ENCODE results near the gene CLEC3B.
"Not testable (repeated sequence)": the region's sequence is repeated elsewhere in the genome, so short reads cannot be mapped to it uniquely, and the experiment has no call there.

Gene CLEC3B

GRCh38 chr3:45048244-45048643 is 22.1 kb downstream of the CLEC3B start:
- no peak for DNase-seq (ENCODE audit: low read depth)
- H3K4me3 ChIP-seq (ENCODE audit: low read length) = no peak overlapping the region
- TF ChIP-seq, protein P1, sequence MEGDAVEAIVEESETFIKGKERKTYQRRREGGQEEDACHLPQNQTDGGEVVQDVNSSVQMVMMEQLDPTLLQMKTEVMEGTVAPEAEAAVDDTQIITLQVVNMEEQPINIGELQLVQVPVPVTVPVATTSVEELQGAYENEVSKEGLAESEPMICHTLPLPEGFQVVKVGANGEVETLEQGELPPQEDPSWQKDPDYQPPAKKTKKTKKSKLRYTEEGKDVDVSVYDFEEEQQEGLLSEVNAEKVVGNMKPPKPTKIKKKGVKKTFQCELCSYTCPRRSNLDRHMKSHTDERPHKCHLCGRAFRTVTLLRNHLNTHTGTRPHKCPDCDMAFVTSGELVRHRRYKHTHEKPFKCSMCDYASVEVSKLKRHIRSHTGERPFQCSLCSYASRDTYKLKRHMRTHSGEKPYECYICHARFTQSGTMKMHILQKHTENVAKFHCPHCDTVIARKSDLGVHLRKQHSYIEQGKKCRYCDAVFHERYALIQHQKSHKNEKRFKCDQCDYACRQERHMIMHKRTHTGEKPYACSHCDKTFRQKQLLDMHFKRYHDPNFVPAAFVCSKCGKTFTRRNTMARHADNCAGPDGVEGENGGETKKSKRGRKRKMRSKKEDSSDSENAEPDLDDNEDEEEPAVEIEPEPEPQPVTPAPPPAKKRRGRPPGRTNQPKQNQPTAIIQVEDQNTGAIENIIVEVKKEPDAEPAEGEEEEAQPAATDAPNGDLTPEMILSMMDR (conservative IDR thresholded peaks at IDR 0.05; ENCODE audit: low read length) = no peak

GRCh38 chr3:45049807-45050206 is 23.7 kb downstream of the CLEC3B start:
- TF ChIP-seq, protein P1 (conservative IDR thresholded peaks at IDR 0.05; ENCODE audit: low read length) = no peak
- no peak overlapping the region for H3K4me3 ChIP-seq (ENCODE audit: low read length)
- DNase-seq (ENCODE audit: low read depth) = no peak

- H3K4me3 ChIP-seq (ENCODE audit: low read length) = no peak overlapping the region
- TF ChIP-seq, protein P1 (conservative IDR thresholded peaks at IDR 0.05; ENCODE audit: low read length) = no peak
- DNase-seq (ENCODE audit: low read depth) = no peak
These were observed 25.6 kb downstream of the CLEC3B start for GRCh38 chr3:45051685-45052084.

- H3K4me3 ChIP-seq (ENCODE audit: low read length); DNase-seq (ENCODE audit: low read depth): not testable (repeated sequence)
These were observed 27.7 kb downstream of the CLEC3B start for GRCh38 chr3:45053805-45054195.

DNA sequence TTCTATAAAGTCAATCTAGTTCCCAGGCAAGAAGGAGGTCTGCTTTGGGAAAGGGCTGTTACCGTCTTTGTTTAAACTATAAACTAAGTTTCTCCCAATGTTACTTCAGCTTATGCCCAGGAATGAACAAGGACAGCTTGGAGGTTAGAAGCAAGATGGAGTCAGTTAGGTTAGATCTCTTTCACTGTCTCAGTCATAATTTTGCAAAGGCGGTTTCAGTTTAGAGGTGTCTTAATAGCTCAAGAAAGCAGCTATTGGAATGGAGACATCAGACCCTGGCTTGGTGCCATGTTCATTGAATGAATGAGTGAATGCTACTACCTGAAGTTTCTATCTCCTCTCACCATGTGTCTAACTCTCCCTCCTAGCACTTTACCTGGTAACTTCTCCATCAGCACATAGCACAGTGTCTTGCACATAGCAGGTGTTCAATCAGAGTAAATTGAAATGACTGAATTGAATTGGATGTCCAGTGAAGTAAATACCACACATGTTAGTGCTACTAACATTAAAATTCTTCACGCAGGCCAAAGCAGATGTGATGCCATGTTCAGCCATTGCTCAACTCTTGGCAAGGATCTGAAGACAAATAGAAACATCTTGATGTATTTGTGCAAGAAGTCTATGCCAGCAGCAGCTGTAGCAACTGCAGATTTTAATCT is 28.2 kb downstream of the CLEC3B start:
- H3K4me3 ChIP-seq (ENCODE audit: low read length) = no peak overlapping the region
- TF ChIP-seq, protein P1 (conservative IDR thresholded peaks at IDR 0.05; ENCODE audit: low read length) = no peak
- DNase-seq (ENCODE audit: low read depth) = peak; percentile 98

DNA sequence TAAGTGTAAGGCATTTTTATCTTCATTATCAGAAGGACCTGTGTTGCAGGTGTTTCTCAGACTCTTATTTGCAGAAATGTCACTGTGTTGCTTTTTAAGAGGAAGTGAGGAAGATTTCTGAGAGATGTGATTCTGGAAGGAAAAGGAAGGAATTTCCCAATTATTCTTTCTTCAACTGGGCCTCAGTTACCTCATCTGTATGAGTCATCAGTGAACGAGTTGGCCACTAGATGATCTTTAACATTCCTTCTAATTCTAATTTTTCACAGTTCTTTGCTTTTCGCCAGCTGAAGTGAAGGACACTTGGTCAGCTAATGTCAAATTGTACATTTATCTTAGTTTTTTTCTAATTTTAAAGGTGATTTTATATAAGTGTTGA is 28.9 kb downstream of the CLEC3B start:
- TF ChIP-seq, protein P1 (conservative IDR thresholded peaks at IDR 0.05; ENCODE audit: low read length) = no peak
- no peak overlapping the region for H3K4me3 ChIP-seq (ENCODE audit: low read length)
- DNase-seq (ENCODE audit: low read depth) = peak; percentile 89

- peak; percentile 83 for DNase-seq (ENCODE audit: low read depth)
- TF ChIP-seq, protein P1 (conservative IDR thresholded peaks at IDR 0.05; ENCODE audit: low read length) = peak; percentile 15
These were observed 29.5 kb downstream of the CLEC3B start for GRCh38 chr3:45055411-45056143.

More at GRCh38 chr3:45055411-45056143, 29.5 kb downstream of the CLEC3B start:
- no peak overlapping the region for H3K4me3 ChIP-seq (ENCODE audit: low read length)
